PC-3 (cell line): ENCODE results near the gene CLDN4. TPM values are rescaled to one million over a fixed set of nuclear protein-coding genes. Genes with fewer than 3 reads are reported as not detected.

Source experiments
- ATAC-seq: fragments of 200-7000 bp; cut with Tn5 transposase; 2 replicates; pipeline ENCODE4 v1.9.1; 2020; ENCODE audit warnings: mild to moderate bottlenecking, moderate library complexity
- BruUV-seq: library from RNA; stranded (reverse); fragments of 400-500 nt; replicated peaks from 2 replicates; lab custom pipeline; 2021; lab: Mats Ljungman, UMichigan
- CTCF ChIA-PET: fragments of 300-600 bp; sonication (Branson Sonifier 250); formaldehyde crosslinking; loops from one replicate; lab custom pipeline; 2022; ENCODE audit warnings: antibody characterized with exemption; lab: Charles Lee
- POLR2A ChIA-PET: fragments of 300-600 bp; sonication (Branson Sonifier 250); formaldehyde crosslinking; loops from one replicate; lab custom pipeline; 2022; ENCODE audit warnings: antibody characterized with exemption; ENCODE audit not compliant: unreplicated experiment; lab: Charles Lee
- DNase-seq: peaks from one replicate; pipeline ENCODE4 v3.0.0-alpha.2; 2015
- H2AFZ ChIP-seq: fragments of 300-600 bp; sonication (generic); 2 replicates; pipeline ENCODE4 v1.6.0; 2016; ENCODE audit warnings: antibody characterized with exemption, low read length
- H3F3A ChIP-seq: fragments of 300-600 bp; sonication (generic); one replicate; pipeline ENCODE4 v1.6.0; 2017; ENCODE audit warnings: antibody characterized with exemption, low read length, control low read depth, mild to moderate bottlenecking; ENCODE audit not compliant: unreplicated experiment
- H3K27ac ChIP-seq: fragments of 300-600 bp; sonication (generic); 2 replicates; pipeline ENCODE4 v1.5.1; 2016; ENCODE audit warnings: mild to moderate bottlenecking, low read length
- H3K27me3 ChIP-seq: fragments of 300-600 bp; sonication (generic); 2 replicates; pipeline ENCODE4 v1.6.1; 2016; ENCODE audit warnings: low read length, mixed read lengths
- H3K36me3 ChIP-seq: fragments of 300-600 bp; sonication (generic); 2 replicates; pipeline ENCODE4 v1.6.1; 2016; ENCODE audit warnings: low read depth, mixed run types, low read length, mixed read lengths
- H3K4me1 ChIP-seq: fragments of 300-600 bp; sonication (generic); 2 replicates; pipeline ENCODE4 v1.5.1; 2016; ENCODE audit warnings: low read length; ENCODE audit not compliant: insufficient read depth
- H3K4me2 ChIP-seq: fragments of 300-600 bp; sonication (generic); 2 replicates; pipeline ENCODE4 v1.6.0; 2016; ENCODE audit warnings: low read length
- H3K4me3 ChIP-seq: fragments of 300-600 bp; sonication (generic); 2 replicates; pipeline ENCODE4 v1.5.1; 2016; ENCODE audit warnings: mild to moderate bottlenecking, low read length, mixed read lengths
- H3K79me2 ChIP-seq: fragments of 300-600 bp; sonication (generic); 2 replicates; pipeline ENCODE4 v1.6.1; 2017; ENCODE audit warnings: low read length, mixed read lengths
- H3K9ac ChIP-seq: fragments of 300-600 bp; sonication (generic); 2 replicates; pipeline ENCODE4 v1.6.0; 2016; ENCODE audit warnings: mild to moderate bottlenecking, low read length
- H3K9me2 ChIP-seq: fragments of 300-600 bp; sonication (generic); replicated peaks from 2 replicates; pipeline ENCODE4 v1.6.1; 2016; ENCODE audit warnings: mixed run types, low read length, mixed read lengths
- H3K9me3 ChIP-seq: fragments of 300-600 bp; sonication (generic); 2 replicates; pipeline ENCODE4 v1.6.1; 2016; ENCODE audit warnings: low read length, mixed read lengths
- H4K20me1 ChIP-seq: fragments of 300-600 bp; sonication (generic); 2 replicates; pipeline ENCODE4 v1.6.1; 2016; ENCODE audit warnings: low read length, mixed read lengths
- CTCF ChIP-seq: fragments of 300-600 bp; sonication (generic); conservative IDR thresholded peaks from 2 replicates; pipeline ENCODE4 v1.5.1; 2017; ENCODE audit warnings: antibody characterized with exemption, low read depth, mild to moderate bottlenecking, low read length
- EZH2 ChIP-seq: fragments of 300-600 bp; sonication (generic); IDR thresholded peaks from one replicate; pipeline ENCODE4 v1.6.1; 2017; ENCODE audit warnings: antibody characterized with exemption, mild to moderate bottlenecking, low read length; ENCODE audit not compliant: unreplicated experiment
- EZH2phosphoT487 ChIP-seq: fragments of 300-600 bp; sonication (generic); IDR thresholded peaks from 2 replicates; pipeline ENCODE4 v1.6.1; 2018; ENCODE audit warnings: mild to moderate bottlenecking, antibody characterized with exemption, low read length, borderline replicate concordance
- intact Hi-C: fragments of 100-400 bp; cut with micrococcal nuclease; formaldehyde crosslinking; loops from 2 replicates; pipeline ENCODE4 v1.9.0; 2023
- total RNA-seq: library from RNA; depleted of rRNA; stranded (reverse); fragments of >200 nt; gene quantifications from 2 replicates; pipeline ENCODE4 v1.2.3, GENCODE V29; 2014

The CLDN4 gene
- total RNA-seq, 1 experiment from 2014 or later = 656 TPM

DNA sequence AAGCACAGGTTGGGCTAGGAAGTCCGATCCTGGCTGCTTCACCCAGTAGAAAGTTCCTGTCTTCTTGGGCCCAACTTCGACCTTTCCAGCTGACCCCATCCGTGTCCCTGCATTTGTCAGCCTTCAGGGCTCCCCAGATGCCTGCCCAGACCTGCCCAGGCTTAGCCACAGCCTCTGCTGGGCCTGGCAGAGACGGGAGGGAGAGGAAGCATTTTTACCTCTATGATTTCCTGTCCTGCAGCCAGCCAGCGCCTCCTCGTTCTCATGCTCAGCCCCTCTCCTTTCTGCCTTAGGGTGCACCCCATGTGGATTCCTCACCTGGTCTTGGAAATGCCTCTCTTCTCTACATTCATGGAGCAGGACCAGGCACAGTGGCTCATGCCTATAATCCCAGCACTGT, 7.8 kb downstream of the CLDN4 start:
- H3K4me1 ChIP-seq = peaks cover 8% of the 10 kb centered on the region; the same call in 1 of the 2 replicates
- no peaks in the 10 kb centered on the region for H3F3A ChIP-seq
- ChIA-PET CTCF (no interaction called here), POLR2A (no interaction called here)
- H3K36me3 ChIP-seq = no peaks in the 10 kb centered on the region
- H3K4me2 ChIP-seq = no peak overlapping the region
- BruUV-seq = no TSS peak
- no peak overlapping the region for H3K9ac ChIP-seq
- no peak overlapping the region for H3K4me3 ChIP-seq
- H3K9me3 ChIP-seq = no peaks in the 10 kb centered on the region
- 0 out of 2 replicates have a peak, but pooled peaks cover 7% of the 10 kb centered on the region for H3K79me2 ChIP-seq
- DNase-seq (no peak), ATAC-seq (no peak)
- TF ChIP-seq EZH2 (no peak), CTCF (no peak), EZH2phosphoT487 (no peak)
- H2AFZ ChIP-seq = no peak overlapping the region
- H4K20me1 ChIP-seq = no peaks in the 10 kb centered on the region
- intact Hi-C loops = no loop called here
- H3K27ac ChIP-seq = no peak overlapping the region
- H3K9me2 ChIP-seq = no peaks in the 10 kb centered on the region
- H3K27me3 ChIP-seq = no peaks in the 10 kb centered on the region

DNA sequence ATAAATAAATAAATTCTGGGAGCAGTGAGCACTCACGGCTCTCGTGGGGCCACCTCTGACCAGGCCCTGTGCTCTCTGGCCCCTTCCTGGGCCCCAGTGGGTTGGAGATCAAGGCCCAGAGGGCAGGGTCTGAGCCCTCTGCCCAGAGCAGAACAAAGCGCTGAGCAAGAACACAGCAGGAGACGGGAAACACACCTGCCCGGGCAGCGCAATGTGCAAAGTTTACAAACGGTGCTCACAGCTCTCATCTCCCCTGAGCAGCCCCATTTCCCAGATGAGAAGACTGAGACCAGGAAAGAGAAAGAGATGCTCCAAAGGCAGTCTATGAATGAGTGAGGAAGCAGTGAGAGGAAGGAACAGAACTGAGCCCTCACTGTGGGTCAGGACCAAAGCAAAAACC, 8.5 kb downstream of the CLDN4 start:
- BruUV-seq = no TSS peak
- Histone ChIP-seq H3K79me2 (0 out of 2 replicates have a peak, but pooled peaks cover 7% of the 10 kb centered on the region), H2AFZ (no peak overlapping the region), H3K9ac (no peak overlapping the region), H3K4me1 (peaks cover 8% of the 10 kb centered on the region; the same call in 1 of the 2 replicates), H3K9me2 (no peaks in the 10 kb centered on the region), H3K4me3 (no peak overlapping the region), H3K36me3 (no peaks in the 10 kb centered on the region), H3K27ac (no peak overlapping the region), H3F3A (no peaks in the 10 kb centered on the region), H3K9me3 (no peaks in the 10 kb centered on the region), H4K20me1 (no peaks in the 10 kb centered on the region), H3K27me3 (no peaks in the 10 kb centered on the region), H3K4me2 (no peak overlapping the region)
- intact Hi-C loops = no loop called here
- ATAC-seq (no peak), DNase-seq (no peak)
- no peak for TF ChIP-seq CTCF
- no peak for TF ChIP-seq EZH2
- TF ChIP-seq EZH2phosphoT487 = no peak
- CTCF ChIA-PET = no interaction called here
- POLR2A ChIA-PET = no interaction called here
